K562 (cell line): ENCODE data around the gene STIM1. TPM values are rescaled to one million over a fixed set of nuclear protein-coding genes. Genes with fewer than 3 reads are reported as not detected.

Source experiments
- ARID1B ChIP-seq: fragments of 450-650 bp; IDR thresholded peaks from 2 replicates; pipeline ENCODE4 v1.6.1; 2016; ENCODE audit warnings: antibody characterized with exemption, mild to moderate bottlenecking, inconsistent platforms
- ATF3 ChIP-seq, 2 experiments: fragments of 450-650 bp in 1 of 2; sonication (generic) in 1 of 2; formaldehyde crosslinking in 1 of 2; IDR thresholded peaks in 1 of 2; conservative IDR thresholded peaks in 1 of 2; 2 replicates each; pipeline versions ENCODE4 v1.6.1 to v1.8.1; 2016 to 2023; ENCODE audit warnings: mild to moderate bottlenecking in 2 of 2, moderate library complexity in 2 of 2, inconsistent platforms in 1 of 2, missing genetic modification reagents in 1 of 2
- CBFA2T3 ChIP-seq: fragments of 450-650 bp; IDR thresholded peaks from 2 replicates; pipeline ENCODE4 v1.6.1; 2017
- CC2D1A ChIP-seq: fragments of 450-650 bp; IDR thresholded peaks from 2 replicates; pipeline ENCODE4 v1.6.1; 2017; ENCODE audit warnings: mild to moderate bottlenecking
- CREB3 ChIP-seq: fragments of 450-650 bp; conservative IDR thresholded peaks from 2 replicates; pipeline ENCODE4 v1.6.1; 2016; ENCODE audit warnings: missing genetic modification characterization, low read depth, mild to moderate bottlenecking, missing compliant biosample characterization, moderate library complexity
- DACH1 ChIP-seq: fragments of 450-650 bp; IDR thresholded peaks from 2 replicates; pipeline ENCODE4 v1.6.1; 2018; ENCODE audit not compliant: partially characterized antibody
- EGR1 ChIP-seq: fragments of 450-650 bp; conservative IDR thresholded peaks from 2 replicates; pipeline ENCODE4 v1.6.1; 2017; ENCODE audit warnings: mild to moderate bottlenecking
- EP400 ChIP-seq: fragments of 450-650 bp; IDR thresholded peaks from 2 replicates; pipeline ENCODE4 v1.6.1; 2017; ENCODE audit warnings: antibody characterized with exemption, mild to moderate bottlenecking, moderate library complexity
- GABPB1 ChIP-seq: sonication (generic); formaldehyde crosslinking; IDR thresholded peaks from 2 replicates; pipeline ENCODE4 v1.8.0; 2022; ENCODE audit warnings: mild to moderate bottlenecking, missing genetic modification reagents
- KLF1 ChIP-seq: fragments of 450-650 bp; IDR thresholded peaks from 2 replicates; pipeline ENCODE4 v1.6.1; 2016; ENCODE audit warnings: missing genetic modification characterization, missing compliant biosample characterization
- MBD1 ChIP-seq: fragments of 250-450 bp; sonication (Bioruptor Pico); IDR thresholded peaks from 2 replicates; pipeline ENCODE4 v1.8.0; 2022; ENCODE audit warnings: inconsistent platforms
- NR4A1 ChIP-seq, 2 experiments: fragments of 250-450 bp in 1 of 2; fragments of 450-650 bp in 1 of 2; sonication (Bioruptor Pico) in 1 of 2; IDR thresholded peaks; 2 replicates each; pipeline versions ENCODE4 v1.4.0 to v1.6.1; 2016 to 2020; ENCODE audit warnings: mild to moderate bottlenecking in 2 of 2, missing compliant biosample characterization in 1 of 2, missing genetic modification characterization in 1 of 2, moderate library complexity in 1 of 2
- RCOR1 ChIP-seq, 2 experiments: IDR thresholded peaks; 2 replicates each; pipeline ENCODE4 v1.6.1; 2012; ENCODE audit warnings: low read depth in 2 of 2, low read length in 2 of 2, borderline replicate concordance in 1 of 2, improper control_type of control experiment in 1 of 2
- TAL1 ChIP-seq: fragments of 450-650 bp; IDR thresholded peaks from 2 replicates; pipeline ENCODE4 v1.6.1; 2016; ENCODE audit warnings: mild to moderate bottlenecking
- TFAP4 ChIP-seq: sonication (generic); formaldehyde crosslinking; IDR thresholded peaks from 2 replicates; pipeline ENCODE4 v1.8.0; 2022; ENCODE audit warnings: missing genetic modification reagents, mild to moderate bottlenecking, moderate library complexity, borderline replicate concordance
- ZBTB12 ChIP-seq: fragments of 250-450 bp; sonication (Bioruptor Pico); IDR thresholded peaks from 2 replicates; pipeline ENCODE4 v1.4.0; 2020
- ZKSCAN8 ChIP-seq: fragments of 200-800 bp; sonication (Bioruptor generic); IDR thresholded peaks from 2 replicates; pipeline ENCODE4 v1.6.1; 2016; ENCODE audit warnings: missing genetic modification characterization, missing compliant biosample characterization
- ZNF311 ChIP-seq: fragments of 250-450 bp; sonication (Bioruptor Pico); IDR thresholded peaks from 2 replicates; pipeline ENCODE4 v1.4.0; 2020; ENCODE audit warnings: mild to moderate bottlenecking, moderate library complexity
- ZNF584 ChIP-seq: fragments of 200-800 bp; sonication (Bioruptor generic); IDR thresholded peaks from 2 replicates; pipeline ENCODE4 v1.6.1; 2016; ENCODE audit warnings: low read depth, mild to moderate bottlenecking, missing genetic modification characterization, missing compliant biosample characterization
- ZNF668 ChIP-seq: fragments of 250-450 bp; sonication (Bioruptor Pico); IDR thresholded peaks from 2 replicates; pipeline ENCODE4 v1.8.0; 2022; ENCODE audit warnings: mild to moderate bottlenecking, inconsistent platforms
- ZNF717 ChIP-seq: fragments of 250-450 bp; sonication (Bioruptor Pico); IDR thresholded peaks from 2 replicates; pipeline ENCODE4 v1.5.0; 2021
- ZNF764 ChIP-seq: fragments of 250-450 bp; sonication (Bioruptor Pico); IDR thresholded peaks from 2 replicates; pipeline ENCODE4 v1.4.0; 2020; ENCODE audit warnings: low read depth, mild to moderate bottlenecking, moderate library complexity
- polyA plus RNA-seq, 8 experiments: library from polyadenylated mRNA; depleted of rRNA in 4 of 8; stranded (reverse) in 5 of 8; unstranded in 3 of 8; fragments of >200 nt; fragmentation: Nextera tagmentation in 2 of 8; fragmentation: Illumina TruSeq in 1 of 8; extraction: Ambion mirVana in 2 of 8; extraction: Trizol in 1 of 8; gene quantifications; 2 replicates each; pipeline versions ENCODE4 v1.2.1 to v1.2.3, GENCODE V29; 2011 to 2014; ENCODE audit warnings: inconsistent platforms in 1 of 8, missing spikeins in 1 of 8
- total RNA-seq, 7 experiments: library from RNA; depleted of rRNA in 6 of 7; stranded (reverse); fragments of >200 nt in 6 of 7; fragmentation: Illumina TruSeq in 2 of 7; extraction: Trizol in 2 of 7; gene quantifications; 2 replicates each; pipeline versions ENCODE4 v1.2.1 to v1.2.3, GENCODE V29; 2011 to 2021; ENCODE audit warnings: low replicate concordance in 1 of 7

Gene STIM1
- total and polyA plus RNA-seq, 9 of the 15 experiments (the other 6 are each of a cell fraction or from before 2014, with no cell fraction given): 7.7 to 50.5 (median 22.5) TPM

- TF ChIP-seq GABPB1 (CRISPR knock-in tag) (peak; percentile 20; the same call in 1 of the 2 replicates), ZBTB12 (peak; percentile 43; the same call in 1 of the 2 replicates), MBD1 (no peak), TFAP4 (0 out of 2 replicates have a peak, but pooled peaks have one; percentile 13), ZNF717 (no peak), ZKSCAN8 (peak; percentile 93), ZNF311 (CRISPR knock-in tag) (0 out of 2 replicates have a peak, but pooled peaks have one; percentile 57), CC2D1A (no peak), EP400 (peak; percentile 14; the same call in 1 of the 2 replicates), RCOR1 (IDR thresholded peaks at IDR 0.05; ENCODE audit: borderline replicate concordance in 1 of 2, low read depth in 2 of 2, low read length in 2 of 2) (peak in 1 of 2 experiments; percentile 71; a peak in 1 of 4 replicates), ZNF584 (CRISPR knock-in tag) (peak; percentile 59; the same call in 1 of the 2 replicates), ARID1B (peak; percentile 92), TAL1 (peak; percentile 74), CREB3 (tag) (peak; percentile 85), EGR1 (no peak), KLF1 (no peak), CBFA2T3 (peak; percentile 81), ZNF764 (CRISPR knock-in tag) (no peak), ZNF668 (CRISPR knock-in tag) (peak; percentile 50; the same call in 1 of the 2 replicates), DACH1 (no peak), ATF3 (IDR thresholded peaks at IDR 0.05) (peak; percentile 74), ATF3 (CRISPR knock-in tag; conservative IDR thresholded peaks at IDR 0.05) (no peak), NR4A1 (CRISPR knock-in tag; IDR thresholded peaks at IDR 0.05) (no peak), NR4A1 (tag; IDR thresholded peaks at IDR 0.05) (peak; percentile 68)
Observed at GRCh38 chr11:3865388-3866193, 10.1 kb downstream of the STIM1 start (continued).
